HepG2 (cell line): ENCODE results near the gene XRCC5. TPM values are rescaled to one million over a fixed set of nuclear protein-coding genes. Genes with fewer than 3 reads are reported as not detected.

Source experiments
- ATAC-seq: fragments of 200-7000 bp; cut with Tn5 transposase; 3 replicates; pipeline ENCODE4 v1.9.1; 2020; ENCODE audit warnings: mild to moderate bottlenecking, moderate library complexity
- BruUV-seq: library from RNA; stranded (reverse); fragments of 400-500 nt; replicated peaks from 2 replicates; lab custom pipeline; 2021; lab: Mats Ljungman, UMichigan
- CTCF ChIA-PET: fragments of 300-600 bp; formaldehyde crosslinking; extraction: SDS; loops from one replicate; lab custom pipeline; 2021; ENCODE audit warnings: low total read pairs, inconsistent platforms, low intra/inter-chr PET ratio; lab: Yijun Ruan, JAX
- POLR2A ChIA-PET: fragments of 350-600 bp; sonication (Branson Sonifier 250); formaldehyde crosslinking; loops from one replicate; lab custom pipeline; 2020; ENCODE audit warnings: antibody characterized with exemption, inconsistent platforms; lab: Yijun Ruan, JAX
- DNase-seq: peaks from one replicate; pipeline ENCODE4 v3.0.0-alpha.2; 2015; ENCODE audit warnings: low spot score
- FAIRE-seq: peaks from 3 replicates; lab custom pipeline; 2011; peaks lifted over from hg19 to GRCh38; lab: Jason Lieb, UNC
- H2AFZ ChIP-seq: one replicate; pipeline ENCODE4 v1.6.1; 2011; ENCODE audit warnings: low read length, inconsistent platforms
- H3K27ac ChIP-seq: fragments of 300-600 bp; 3 replicates; pipeline ENCODE4 v1.8.0; 2011; ENCODE audit warnings: mixed run types, mild to moderate bottlenecking, mixed read lengths, low read length, inconsistent platforms; ENCODE audit not compliant: insufficient read depth; ENCODE audit errors: extremely low read length
- H3K27me3 ChIP-seq, 2 experiments: fragments of 200-600 bp in 1 of 2; 2 replicates in 1 of 2; 3 replicates in 1 of 2; pipeline versions ENCODE4 v1.6.0 to v1.8.0; 2011; ENCODE audit warnings: low read length in 2 of 2, mild to moderate bottlenecking in 2 of 2, moderate library complexity in 2 of 2, inconsistent platforms in 1 of 2; ENCODE audit not compliant: insufficient read depth in 2 of 2, control insufficient read depth in 1 of 2
- H3K36me3 ChIP-seq, 2 experiments: fragments of 200-600 bp in 1 of 2; replicated peaks in 1 of 2; 2 replicates in 1 of 2; 3 replicates in 1 of 2; pipeline versions ENCODE4 v1.5.1 to v1.8.0; 2011; ENCODE audit warnings: low read length in 2 of 2, inconsistent platforms in 1 of 2; ENCODE audit not compliant: insufficient read depth in 2 of 2, control insufficient read depth in 1 of 2
- H3K4me1 ChIP-seq: 2 replicates; pipeline ENCODE4 v1.5.1; 2012; ENCODE audit warnings: low read length, inconsistent platforms; ENCODE audit not compliant: insufficient read depth
- H3K4me2 ChIP-seq: 2 replicates; pipeline ENCODE4 v1.6.0; 2011; ENCODE audit warnings: low read depth, low read length, inconsistent platforms
- H3K4me3 ChIP-seq, 3 experiments: fragments of 200-600 bp in 1 of 3; sonication (generic), shearing (Covaris generic) in 1 of 3; replicated peaks in 1 of 3; 2 replicates each; pipeline ENCODE4 v1.5.1; 2011 to 2016; ENCODE audit warnings: low read length in 3 of 3, inconsistent platforms in 2 of 3, low read depth in 2 of 3, mild to moderate bottlenecking in 2 of 3, control low read depth in 1 of 3, mixed read lengths in 1 of 3; ENCODE audit not compliant: insufficient read depth in 1 of 3
- H3K79me2 ChIP-seq: one replicate; pipeline ENCODE4 v1.6.1; 2011; ENCODE audit warnings: low read length, inconsistent platforms; ENCODE audit not compliant: insufficient read depth
- H3K9ac ChIP-seq: 2 replicates; pipeline ENCODE4 v1.6.0; 2011; ENCODE audit warnings: mild to moderate bottlenecking, low read depth, low read length, inconsistent platforms; ENCODE audit not compliant: insufficient read depth
- H3K9me3 ChIP-seq: 2 replicates; pipeline ENCODE4 v1.5.1; 2012; ENCODE audit warnings: mild to moderate bottlenecking, low read length
- H4K20me1 ChIP-seq: 2 replicates; pipeline ENCODE4 v1.6.0; 2011; ENCODE audit warnings: inconsistent platforms, mild to moderate bottlenecking, low read length, moderate library complexity; ENCODE audit not compliant: insufficient read depth
- PAXIP1 ChIP-seq: sonication (generic); formaldehyde crosslinking; conservative IDR thresholded peaks from 2 replicates; pipeline ENCODE4 v1.4.0; 2020; ENCODE audit warnings: mild to moderate bottlenecking, missing genetic modification reagents, moderate library complexity
- RBFOX2 ChIP-seq: fragments of 200-400 bp; formaldehyde crosslinking; IDR thresholded peaks from 2 replicates; pipeline ENCODE4 v1.6.1; 2017; ENCODE audit warnings: low read depth, mild to moderate bottlenecking, low read length
- XRCC5 ChIP-seq: fragments of 200-400 bp; formaldehyde crosslinking; optimal IDR thresholded peaks from 2 replicates; pipeline ENCODE3; 2017; ENCODE audit warnings: mild to moderate bottlenecking, low read length
- ZGPAT ChIP-seq: IDR thresholded peaks from 2 replicates; pipeline ENCODE4 v1.6.1; 2016; ENCODE audit warnings: mild to moderate bottlenecking
- whole genome bisulfite sequencing: methylation state at CpG from one replicate; pipeline ENCODE4 v1.1.6; 2017; ENCODE audit warnings: low lambda C conversion rate; 5-methylcytosine and 5-hydroxymethylcytosine counted together
- in situ Hi-C: cut with HindIII; loops from 2 replicates; pipeline ENCODE4 v1.10.0; 2017; ENCODE audit warnings: low pct_unique_long_range_greater_than_20kb; ENCODE audit not compliant: extremely low pct_ligation_motif_present
- intact Hi-C: fragments of 100-400 bp; cut with micrococcal nuclease; formaldehyde crosslinking; loops from one replicate; pipeline ENCODE4 v1.10.0; 2022; ENCODE audit not compliant: unreplicated experiment
- polyA plus RNA-seq, 8 experiments: library from polyadenylated mRNA; depleted of rRNA in 3 of 8; stranded (reverse) in 7 of 8; unstranded in 1 of 8; fragments of >200 nt; fragmentation: Illumina TruSeq in 4 of 8; extraction: Trizol in 4 of 8; gene quantifications; 2 replicates each; pipeline versions ENCODE4 v1.2.1 to v1.2.3, GENCODE V29; 2011 to 2016; ENCODE audit warnings: low read depth in 4 of 8, missing spikeins in 1 of 8, mixed read lengths in 1 of 8; ENCODE audit not compliant: insufficient read depth in 1 of 8
- total RNA-seq, 5 experiments: library from RNA; depleted of rRNA; stranded (reverse); fragments of >200 nt; fragmentation: Illumina TruSeq; extraction: Trizol; gene quantifications; 2 replicates each; pipeline ENCODE4 v1.2.3, GENCODE V29; 2016; ENCODE audit warnings: low read depth in 1 of 5

The XRCC5 gene
- total and polyA plus RNA-seq, 2 of the 13 experiments (the other 11 are each of a cell fraction or from before 2014, with no cell fraction given) = 264 to 454 TPM

DNA sequence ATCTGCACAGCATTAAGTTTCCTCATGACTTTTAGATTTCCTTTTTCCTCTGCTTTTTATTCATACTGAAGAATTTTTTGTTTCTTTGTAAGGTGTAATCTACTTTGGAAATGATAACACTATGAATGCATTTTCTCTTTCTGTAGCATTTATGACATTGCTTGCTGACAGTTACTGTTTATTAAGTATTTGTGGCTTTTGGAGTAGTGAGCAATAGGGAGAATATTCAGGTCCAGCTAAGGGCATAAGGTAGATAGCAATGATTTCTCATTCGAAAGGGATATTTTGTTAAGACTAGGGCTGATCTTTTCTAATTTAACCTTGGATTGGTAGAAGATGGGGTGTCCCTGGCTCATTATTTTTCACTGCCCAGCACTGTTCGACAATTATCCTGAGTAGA, 80.3 kb downstream of the XRCC5 start:
- Histone ChIP-seq H3K9me3 (no peaks in the 10 kb centered on the region), H3K9ac (no peak overlapping the region), H2AFZ (no peak overlapping the region), H3K27me3 (no peaks in the 10 kb centered on the region), H3K4me3 (no peak overlapping the region), H3K27ac (peak overlapping the region; percentile 3), H3K79me2 (peaks cover 28% of the 10 kb centered on the region), H4K20me1 (0 out of 2 replicates have a peak, but pooled peaks cover 3% of the 10 kb centered on the region), H3K4me2 (no peak overlapping the region), H3K36me3 (peaks cover 15 to 55% of the 10 kb centered on the region in 2 experiments)
- FAIRE-seq (no peak), ATAC-seq (no peak)
- in situ Hi-C loops (no loop called here), intact Hi-C loops (no loop called here)
- 99% methylated on average over 2 of the region's 2 CpGs for WGBS
- POLR2A ChIA-PET = no interaction called here
- BruUV-seq = no TSS peak
- CTCF ChIA-PET = no interaction called here
- TF ChIP-seq PAXIP1 (CRISPR knock-in tag) = no peak
- no peak for TF ChIP-seq ZGPAT
- no peak for TF ChIP-seq XRCC5
- TF ChIP-seq RBFOX2 = no peak
- TF ChIP-seq, all 625 proteins: peak for 0
- DNase-seq = no peak
- H3K4me1 ChIP-seq = peaks cover 39% of the 10 kb centered on the region
